GM10266 (cell line): Measurements from ENCODE around the gene MAS1L.

Source experiments
- DNase-seq: peaks from one replicate; pipeline ENCODE4 v3.0.0; 2012; ENCODE audit errors: extremely low spot score
- CTCF ChIP-seq: IDR thresholded peaks from 2 replicates; pipeline ENCODE4 v1.5.1; 2012; ENCODE audit warnings: mild to moderate bottlenecking, low read depth; ENCODE audit not compliant: control insufficient read depth, insufficient read depth; ENCODE audit errors: missing control alignments

Gene MAS1L

GRCh38 chr6:29521006-29521680 is 33.4 kb upstream of the MAS1L start:
- TF ChIP-seq CTCF, result no peak
- DNase-seq, result no peak

- no peak for DNase-seq
- TF ChIP-seq CTCF, result no peak
Observed at GRCh38 chr6:29520232-29520631, 32.5 kb upstream of the MAS1L start.

- DNase-seq, result no peak
- no peak for TF ChIP-seq CTCF
Observed at GRCh38 chr6:29519291-29520010, 31.7 kb upstream of the MAS1L start.

- no peak for DNase-seq
- no peak for TF ChIP-seq CTCF
Observed at GRCh38 chr6:29517728-29518440, 30.1 kb upstream of the MAS1L start.

GRCh38 chr6:29517245-29517644 is 29.5 kb upstream of the MAS1L start:
- no peak for DNase-seq
- TF ChIP-seq CTCF, result no peak

- DNase-seq, result no peak
- no peak for TF ChIP-seq CTCF
Observed at GRCh38 chr6:29516108-29516507, 28.4 kb upstream of the MAS1L start.
